Large intestine (tissue), 3 donors: ENCODE data around the gene SMIM24. TPM values are rescaled to one million over a fixed set of nuclear protein-coding genes. Genes with fewer than 3 reads are reported as not detected.

Experiments
- DNase-seq, 2 donors: peaks; one replicate each; pipeline versions ENCODE4 v3.0.0 to v3.0.0-alpha.2; 2013
- H3K27ac ChIP-seq: one replicate; pipeline ENCODE4 v1.5.1; 2013; ENCODE audit warnings: low read length
- H3K27me3 ChIP-seq: 2 replicates; pipeline ENCODE4 v1.6.1; 2013; ENCODE audit warnings: low read length; ENCODE audit not compliant: control insufficient read depth, insufficient read depth
- H3K36me3 ChIP-seq: 2 replicates; pipeline ENCODE4 v1.6.1; 2013; ENCODE audit warnings: low read length; ENCODE audit not compliant: control insufficient read depth, insufficient read depth
- H3K4me1 ChIP-seq: one replicate; pipeline ENCODE4 v1.6.1; 2013; ENCODE audit warnings: low read length; ENCODE audit not compliant: control insufficient read depth, insufficient read depth
- H3K4me3 ChIP-seq: one replicate; pipeline ENCODE4 v1.5.1; 2013; ENCODE audit warnings: low read length
- H3K9me3 ChIP-seq: one replicate; pipeline ENCODE4 v1.6.1; 2013; ENCODE audit warnings: mild to moderate bottlenecking, low read depth, low read length, moderate library complexity; ENCODE audit not compliant: control insufficient read depth
- WGBS: methylation state at CpG from one replicate; pipeline ENCODE4 v1.1.5; 2013; ENCODE audit warnings: low lambda C conversion rate; ENCODE audit not compliant: insufficient coverage; 5-methylcytosine and 5-hydroxymethylcytosine counted together
- polyA plus RNA-seq: library from polyadenylated mRNA; unstranded; fragments of 120-200 nt; gene quantifications from one replicate; pipeline ENCODE4 v1.2.1, GENCODE V29; 2013

Gene SMIM24
- polyA plus RNA-seq, 1 donor = 625 TPM

DNA sequence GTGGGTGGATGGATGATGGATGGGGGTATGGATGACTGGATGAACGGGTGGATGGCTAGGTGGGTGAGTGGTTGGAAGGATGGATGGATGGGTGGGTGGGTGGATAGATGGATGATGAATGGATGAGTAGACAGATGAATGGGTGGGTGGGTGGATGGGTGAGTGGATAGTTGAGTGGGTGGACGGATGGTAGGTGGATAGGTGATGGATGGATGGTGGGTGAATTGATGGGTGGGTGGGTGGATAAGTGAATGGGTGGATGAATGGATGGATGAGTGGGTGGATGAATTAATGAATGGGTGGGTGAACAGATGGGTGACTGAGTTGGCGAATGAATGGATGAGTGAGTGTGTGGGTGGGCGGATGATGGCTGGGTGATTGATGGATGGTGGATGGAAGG, 4.9 kb downstream of the SMIM24 start:
- DNase-seq = no peak
- H3K27me3 ChIP-seq = no peaks in the 10 kb centered on the region
- H3K36me3 ChIP-seq = peaks cover 31% of the 10 kb centered on the region
- peaks cover 40% of the 10 kb centered on the region for H3K4me1 ChIP-seq
- 91% methylated on average over 4 of the region's 4 CpGs for WGBS
- peak overlapping the region; percentile 85 for H3K27ac ChIP-seq
- peaks cover 2% of the 10 kb centered on the region for H3K9me3 ChIP-seq
- no peak overlapping the region for H3K4me3 ChIP-seq

DNA sequence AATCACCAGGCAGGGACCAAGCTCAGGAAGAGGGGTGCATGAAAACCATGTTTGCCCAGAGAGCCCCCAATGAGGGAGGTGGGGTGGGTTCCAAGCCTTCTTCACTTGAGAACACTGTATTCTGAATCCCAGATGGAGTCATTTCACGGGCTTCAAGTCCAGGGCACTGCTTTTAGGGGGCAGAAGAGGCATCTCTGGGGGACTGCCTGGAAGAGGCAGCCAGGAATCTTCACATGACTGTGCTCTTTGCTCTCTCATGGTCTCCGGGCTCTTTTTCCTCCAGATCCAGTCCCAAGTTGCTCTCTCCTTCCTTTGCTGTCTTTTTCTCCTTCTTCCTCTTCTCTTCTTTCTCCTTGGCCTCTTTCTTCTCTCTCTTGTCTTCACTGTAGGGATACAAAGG, 5.7 kb downstream of the SMIM24 start:
- WGBS = no CpG with 5 or more reads among the region's 2 CpGs
- H3K36me3 ChIP-seq = peaks cover 31% of the 10 kb centered on the region
- no peak overlapping the region for H3K4me3 ChIP-seq
- no peaks in the 10 kb centered on the region for H3K27me3 ChIP-seq
- peaks cover 2% of the 10 kb centered on the region for H3K9me3 ChIP-seq
- H3K27ac ChIP-seq = peak overlapping the region; percentile 85
- DNase-seq = no peak
- peaks cover 40% of the 10 kb centered on the region for H3K4me1 ChIP-seq

DNA sequence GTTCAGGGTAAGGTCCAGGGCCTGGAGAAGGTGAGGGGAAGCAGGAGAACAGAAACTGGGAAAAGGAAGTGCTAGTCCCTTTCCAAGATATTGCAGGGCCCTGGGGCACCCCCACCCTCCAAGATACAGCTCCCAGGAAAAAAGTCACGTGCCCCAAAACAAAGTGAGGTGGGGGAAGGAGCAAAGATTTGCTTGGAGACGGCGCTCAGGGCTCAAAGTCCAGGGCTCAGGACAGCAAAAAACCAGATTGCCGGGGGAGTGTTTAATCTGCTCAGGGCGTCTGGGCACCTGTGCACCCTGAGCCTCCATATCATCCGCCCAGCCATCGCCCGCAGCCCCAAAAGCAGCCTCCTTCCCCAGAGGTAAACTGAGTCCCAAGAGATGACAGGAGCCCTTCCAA, 6.3 kb downstream of the SMIM24 start:
- H3K4me1 ChIP-seq = peaks cover 39% of the 10 kb centered on the region
- H3K27me3 ChIP-seq = no peaks in the 10 kb centered on the region
- H3K36me3 ChIP-seq = peaks cover 31% of the 10 kb centered on the region
- H3K27ac ChIP-seq = peak overlapping the region; percentile 85
- WGBS = no CpG with 5 or more reads among the region's 8 CpGs
- peak; percentile 91 to 98 for DNase-seq
- peaks cover 2% of the 10 kb centered on the region for H3K9me3 ChIP-seq
- no peak overlapping the region for H3K4me3 ChIP-seq

DNA sequence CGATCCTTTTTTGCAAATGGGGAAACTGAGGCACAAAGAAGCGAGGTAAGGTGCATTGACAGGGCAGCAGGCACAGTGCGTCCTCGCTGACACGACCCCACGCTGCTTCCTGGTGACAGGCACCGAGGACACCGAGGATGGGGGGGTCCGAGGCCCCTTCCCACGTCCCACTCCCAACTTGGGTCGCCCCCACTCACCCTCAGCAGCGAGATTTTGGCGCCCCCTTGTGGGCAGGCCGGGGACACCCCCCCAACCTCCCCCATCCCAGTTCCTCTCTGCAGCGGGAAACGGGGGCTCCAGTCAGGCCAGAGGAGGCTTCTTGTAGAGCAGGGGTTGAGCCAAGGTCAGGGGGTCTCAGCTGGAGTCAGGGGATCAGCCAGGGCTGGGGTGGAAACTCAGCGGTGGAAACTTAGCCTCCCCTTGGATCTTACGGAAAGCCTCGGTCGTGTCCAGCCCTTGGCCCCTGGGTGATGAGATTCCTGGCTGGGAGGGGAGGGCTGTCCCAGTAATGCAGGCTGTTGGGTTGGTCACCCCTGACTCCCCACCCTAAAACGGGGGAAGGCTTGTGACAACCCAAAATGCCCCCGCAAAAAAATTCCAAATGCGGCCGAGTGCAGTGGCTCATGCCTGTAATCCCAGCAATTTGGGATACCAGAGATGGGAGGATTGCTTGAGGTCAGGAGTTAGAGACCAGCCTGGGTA, 8.2 kb downstream of the SMIM24 start:
- Histone ChIP-seq H3K4me1 (peaks cover 31% of the 10 kb centered on the region), H3K4me3 (no peak overlapping the region), H3K27me3 (no peaks in the 10 kb centered on the region), H3K9me3 (peaks cover 11% of the 10 kb centered on the region), H3K27ac (peak overlapping the region; percentile 85), H3K36me3 (peaks cover 27% of the 10 kb centered on the region)
- no CpG with 5 or more reads among the region's 24 CpGs for WGBS
- DNase-seq = no peak

DNA sequence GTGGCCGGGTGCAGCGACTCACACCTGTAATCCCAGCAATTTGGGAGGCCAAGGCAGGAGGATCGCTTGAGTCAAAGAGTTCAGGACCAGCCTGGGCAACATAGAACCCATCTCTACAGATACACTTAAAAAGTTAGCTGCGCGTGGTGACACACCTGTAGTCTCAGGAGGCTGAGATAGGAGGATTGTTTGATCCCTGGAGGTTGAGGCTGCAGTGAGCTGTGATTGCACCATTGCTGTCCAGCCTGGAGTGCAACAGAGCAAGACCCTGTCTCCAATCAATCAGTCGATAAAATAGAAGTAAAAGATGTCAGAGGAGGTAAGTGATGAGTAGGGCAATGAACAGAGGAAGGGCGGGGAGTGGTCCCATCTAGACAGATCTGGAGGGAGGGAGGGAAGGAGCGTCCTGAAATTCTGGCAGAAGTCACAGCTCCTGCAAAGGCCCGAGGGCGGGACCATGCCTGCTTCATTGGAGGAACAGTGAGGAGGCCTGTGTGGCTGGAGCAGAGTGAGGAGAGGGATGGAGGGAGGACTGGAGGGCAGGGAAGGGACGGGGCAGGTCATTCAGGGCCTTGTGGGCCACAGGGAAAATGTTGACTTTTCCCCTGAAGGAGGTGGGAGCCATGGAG, 9.7 kb downstream of the SMIM24 start:
- Histone ChIP-seq H3K27me3 (peaks cover 3% of the 10 kb centered on the region), H3K4me1 (peaks cover 31% of the 10 kb centered on the region), H3K36me3 (peaks cover 17% of the 10 kb centered on the region), H3K9me3 (peaks cover 25% of the 10 kb centered on the region), H3K27ac (no peak overlapping the region), H3K4me3 (no peak overlapping the region)
- WGBS = 100% methylated on average over 2 of the region's 11 CpGs
- DNase-seq = no peak

DNA sequence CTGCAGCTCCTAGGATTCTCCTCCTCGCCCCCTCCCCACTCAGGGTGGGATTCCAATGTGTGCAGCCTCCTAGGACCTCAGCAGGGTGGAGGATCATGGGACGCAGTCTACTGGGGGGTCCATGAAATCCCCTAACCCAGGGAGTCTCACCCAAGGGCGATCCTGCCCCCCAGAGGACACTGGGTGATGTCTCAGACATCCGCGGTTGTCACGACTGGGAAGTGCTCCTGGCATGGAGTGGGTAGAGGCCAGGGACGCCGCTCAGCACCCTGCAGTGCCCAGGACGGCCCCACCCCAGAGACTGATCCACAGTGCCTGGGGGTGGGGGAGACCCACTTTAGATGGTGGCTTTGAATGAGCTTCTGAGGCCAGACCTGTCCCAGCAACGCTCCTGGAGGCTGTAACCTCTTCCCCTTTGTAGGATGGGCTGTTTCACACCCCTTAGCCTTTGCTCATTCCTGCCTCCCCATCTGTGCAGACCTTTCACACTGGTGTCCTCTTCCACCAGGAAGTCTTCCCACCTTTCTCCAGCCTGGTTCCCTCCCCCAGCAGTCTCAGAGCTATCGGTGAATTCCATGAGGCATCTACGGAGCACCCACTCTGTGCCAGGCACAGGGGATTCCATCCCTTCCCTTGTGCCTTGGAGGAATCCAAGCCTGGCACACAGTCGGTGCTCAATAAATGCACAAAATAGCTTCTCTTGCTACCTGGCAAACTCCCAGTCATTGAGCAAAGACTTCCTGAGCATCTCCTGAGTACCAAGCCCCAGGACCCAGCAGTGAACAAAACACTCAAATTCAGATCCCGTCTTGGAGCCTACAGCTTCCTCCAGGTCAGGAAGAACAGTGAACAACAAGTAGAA, 10.5 kb downstream of the SMIM24 start:
- peaks cover 28% of the 10 kb centered on the region for H3K9me3 ChIP-seq
- no CpG with 5 or more reads among the region's 14 CpGs for WGBS
- H3K36me3 ChIP-seq = peaks cover 9% of the 10 kb centered on the region
- no peak overlapping the region for H3K27ac ChIP-seq
- DNase-seq = no peak
- peaks cover 9% of the 10 kb centered on the region for H3K27me3 ChIP-seq
- H3K4me1 ChIP-seq = peaks cover 25% of the 10 kb centered on the region
- H3K4me3 ChIP-seq = no peak overlapping the region

DNA sequence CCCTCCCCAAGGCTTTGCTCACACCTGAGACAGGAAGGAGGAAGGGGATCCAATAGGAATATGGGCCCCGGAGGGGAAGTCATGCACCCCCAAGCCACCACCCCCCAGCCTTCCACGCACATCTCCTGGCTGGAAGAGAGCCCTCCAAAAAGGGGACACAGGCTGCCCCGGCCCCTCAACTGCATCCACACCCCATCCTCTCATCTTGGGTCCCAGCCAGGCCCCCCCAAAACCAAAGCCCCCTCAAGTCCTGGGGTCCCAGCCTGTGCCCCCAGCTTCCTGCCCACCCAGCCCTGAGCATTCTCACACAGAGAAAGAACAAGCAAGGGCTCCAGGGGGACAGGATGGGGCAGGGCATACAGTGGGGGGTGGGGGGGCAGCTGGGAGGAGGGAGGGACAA, 12.1 kb downstream of the SMIM24 start:
- no CpG with 5 or more reads among the region's 3 CpGs for whole genome bisulfite sequencing
- no peak for DNase-seq
- Histone ChIP-seq H3K36me3 (peaks cover 3% of the 10 kb centered on the region), H3K27ac (no peak overlapping the region), H3K4me3 (no peak overlapping the region), H3K27me3 (peaks cover 18% of the 10 kb centered on the region), H3K4me1 (peaks cover 14% of the 10 kb centered on the region), H3K9me3 (peaks cover 31% of the 10 kb centered on the region)

DNA sequence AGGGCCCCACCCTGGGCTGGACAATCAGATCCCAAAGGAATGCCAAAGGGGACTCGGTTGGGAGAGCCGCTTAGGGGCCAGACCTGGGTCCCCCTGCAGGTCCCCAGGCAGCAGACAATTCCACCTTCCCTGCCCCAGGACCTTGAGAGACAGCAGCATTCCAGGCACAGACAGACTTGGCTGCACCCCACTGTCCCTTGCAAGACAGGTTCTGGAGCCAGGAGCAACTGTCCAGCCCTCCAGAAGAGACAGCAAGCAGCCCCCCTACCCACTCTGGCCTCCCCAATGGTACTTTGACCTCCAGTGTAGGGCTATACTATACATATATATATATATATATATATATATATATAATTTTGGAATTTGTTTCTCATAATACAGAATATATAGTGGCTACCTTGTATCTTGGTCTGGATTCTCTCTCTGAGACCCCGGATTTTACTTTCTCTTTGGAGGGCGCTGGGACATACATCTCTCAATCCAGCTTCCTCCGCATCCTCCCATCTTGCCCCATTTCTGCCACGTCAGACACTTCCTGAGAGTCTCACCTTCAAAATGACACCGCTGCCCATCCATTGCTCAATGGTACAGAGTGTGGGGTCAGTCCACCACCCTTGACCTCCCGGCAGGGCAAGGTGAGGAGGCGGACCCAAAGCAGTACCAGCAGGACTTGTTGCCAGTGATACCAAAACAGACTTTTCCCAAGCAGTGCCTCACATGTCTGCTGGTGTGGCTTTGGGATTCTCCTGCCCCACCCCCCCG, 12.7 kb downstream of the SMIM24 start:
- peaks cover 8% of the 10 kb centered on the region for H3K4me1 ChIP-seq
- peaks cover 18% of the 10 kb centered on the region for H3K27me3 ChIP-seq
- peaks cover 2% of the 10 kb centered on the region for H3K36me3 ChIP-seq
- no peak for DNase-seq
- H3K9me3 ChIP-seq = peaks cover 31% of the 10 kb centered on the region
- no peak overlapping the region for H3K27ac ChIP-seq
- no CpG with 5 or more reads among the region's 10 CpGs for WGBS
- H3K4me3 ChIP-seq = no peak overlapping the region

DNA sequence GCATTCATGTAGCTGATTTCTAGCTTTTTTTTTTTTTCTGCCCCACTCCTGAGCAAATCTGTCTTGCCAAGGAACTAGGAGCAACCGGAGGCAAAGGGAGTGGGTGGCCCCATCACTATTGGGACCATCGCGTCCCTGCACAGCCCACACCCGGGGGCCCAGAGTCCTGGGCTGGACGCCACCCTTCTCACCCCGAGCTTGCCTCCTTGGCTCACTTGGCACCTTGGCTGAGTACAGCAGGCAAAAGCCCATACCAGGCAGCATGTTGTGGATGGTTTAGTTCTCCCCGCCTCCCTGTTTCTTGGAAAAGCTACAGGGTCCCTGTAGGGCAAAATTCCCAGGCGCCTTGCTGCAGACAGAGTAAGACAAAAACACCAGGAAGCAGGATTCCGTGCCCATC, 13.7 kb downstream of the SMIM24 start:
- peaks cover 2% of the 10 kb centered on the region for H3K4me1 ChIP-seq
- H3K27ac ChIP-seq = no peak overlapping the region
- peaks cover 31% of the 10 kb centered on the region for H3K9me3 ChIP-seq
- no CpG with 5 or more reads among the region's 9 CpGs for WGBS
- H3K27me3 ChIP-seq = peaks cover 18% of the 10 kb centered on the region
- no peak for DNase-seq
- H3K36me3 ChIP-seq = no peaks in the 10 kb centered on the region
- no peak overlapping the region for H3K4me3 ChIP-seq

DNA sequence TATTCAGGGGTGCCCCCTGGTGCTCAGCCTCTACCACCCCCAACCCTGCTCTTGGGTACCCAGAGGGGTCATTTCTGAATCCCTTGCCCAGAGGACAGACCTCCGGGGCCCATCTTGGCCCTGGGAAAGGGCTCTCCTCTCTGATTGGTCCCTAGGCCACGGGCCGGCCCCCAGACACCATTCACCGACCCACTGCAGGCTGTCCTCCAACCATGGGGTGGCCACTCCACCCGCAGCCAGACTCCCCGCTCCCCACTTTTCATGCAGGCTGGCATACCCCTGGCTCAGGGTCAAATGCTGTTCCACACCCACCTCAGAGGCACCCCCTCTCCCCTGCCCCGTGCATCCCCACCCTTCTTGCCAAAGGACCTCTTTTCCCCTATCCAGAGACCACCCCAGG, 14.8 kb downstream of the SMIM24 start:
- Histone ChIP-seq H3K9me3 (peaks cover 31% of the 10 kb centered on the region), H3K36me3 (no peaks in the 10 kb centered on the region), H3K27ac (no peak overlapping the region), H3K27me3 (peaks cover 18% of the 10 kb centered on the region), H3K4me3 (no peak overlapping the region), H3K4me1 (peaks cover 2% of the 10 kb centered on the region)
- DNase-seq = no peak
- WGBS = no CpG with 5 or more reads among the region's 7 CpGs
